ENCODE measurements around the gene COL17A1.
A peak's percentile ranks its signal among the peaks of the same experiment; 100 is the strongest.

COL17A1 gene

GRCh38 chr10:104084482-104085142 lies 1.1 kb downstream of the COL17A1 start:
- DNase-seq (ENCODE audit: low read depth) = no peak
- TF ChIP-seq, protein P1, sequence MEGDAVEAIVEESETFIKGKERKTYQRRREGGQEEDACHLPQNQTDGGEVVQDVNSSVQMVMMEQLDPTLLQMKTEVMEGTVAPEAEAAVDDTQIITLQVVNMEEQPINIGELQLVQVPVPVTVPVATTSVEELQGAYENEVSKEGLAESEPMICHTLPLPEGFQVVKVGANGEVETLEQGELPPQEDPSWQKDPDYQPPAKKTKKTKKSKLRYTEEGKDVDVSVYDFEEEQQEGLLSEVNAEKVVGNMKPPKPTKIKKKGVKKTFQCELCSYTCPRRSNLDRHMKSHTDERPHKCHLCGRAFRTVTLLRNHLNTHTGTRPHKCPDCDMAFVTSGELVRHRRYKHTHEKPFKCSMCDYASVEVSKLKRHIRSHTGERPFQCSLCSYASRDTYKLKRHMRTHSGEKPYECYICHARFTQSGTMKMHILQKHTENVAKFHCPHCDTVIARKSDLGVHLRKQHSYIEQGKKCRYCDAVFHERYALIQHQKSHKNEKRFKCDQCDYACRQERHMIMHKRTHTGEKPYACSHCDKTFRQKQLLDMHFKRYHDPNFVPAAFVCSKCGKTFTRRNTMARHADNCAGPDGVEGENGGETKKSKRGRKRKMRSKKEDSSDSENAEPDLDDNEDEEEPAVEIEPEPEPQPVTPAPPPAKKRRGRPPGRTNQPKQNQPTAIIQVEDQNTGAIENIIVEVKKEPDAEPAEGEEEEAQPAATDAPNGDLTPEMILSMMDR (conservative IDR thresholded peaks at IDR 0.05; ENCODE audit: low read depth, low read length) = no peak
- H3K4me3 ChIP-seq (ENCODE audit: low read length) = no peak overlapping the region

- DNase-seq (ENCODE audit: low read depth) = no peak
- no peak overlapping the region for H3K4me3 ChIP-seq (ENCODE audit: low read length)
- TF ChIP-seq, protein P1 (conservative IDR thresholded peaks at IDR 0.05; ENCODE audit: low read depth, low read length) = no peak
These were observed 3.7 kb downstream of the COL17A1 start for GRCh38 chr10:104081998-104082397.

DNA sequence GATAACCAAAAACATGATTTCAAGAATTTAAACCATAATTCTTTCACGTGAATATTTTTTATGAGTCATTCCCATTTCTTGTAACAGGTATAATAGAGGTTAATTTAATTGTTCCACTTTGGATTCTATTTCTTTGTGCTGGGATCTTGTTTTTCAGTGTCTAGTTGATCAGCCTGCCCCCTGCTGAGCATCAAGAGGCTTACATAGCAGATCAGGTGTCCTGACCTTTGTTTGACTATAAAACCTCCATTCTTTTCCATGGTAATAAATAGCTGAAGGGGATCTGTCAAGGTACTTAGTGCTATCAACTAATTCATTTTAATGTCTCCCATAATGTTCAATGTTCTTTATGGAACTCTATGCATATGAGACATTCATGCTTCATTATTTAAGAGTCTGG lies 4.9 kb downstream of the COL17A1 start:
- H3K4me3 ChIP-seq (ENCODE audit: low read length) = no peak overlapping the region
- DNase-seq (ENCODE audit: low read depth) = no peak
- TF ChIP-seq, protein P1 (conservative IDR thresholded peaks at IDR 0.05; ENCODE audit: low read depth, low read length) = peak; percentile 57

DNA sequence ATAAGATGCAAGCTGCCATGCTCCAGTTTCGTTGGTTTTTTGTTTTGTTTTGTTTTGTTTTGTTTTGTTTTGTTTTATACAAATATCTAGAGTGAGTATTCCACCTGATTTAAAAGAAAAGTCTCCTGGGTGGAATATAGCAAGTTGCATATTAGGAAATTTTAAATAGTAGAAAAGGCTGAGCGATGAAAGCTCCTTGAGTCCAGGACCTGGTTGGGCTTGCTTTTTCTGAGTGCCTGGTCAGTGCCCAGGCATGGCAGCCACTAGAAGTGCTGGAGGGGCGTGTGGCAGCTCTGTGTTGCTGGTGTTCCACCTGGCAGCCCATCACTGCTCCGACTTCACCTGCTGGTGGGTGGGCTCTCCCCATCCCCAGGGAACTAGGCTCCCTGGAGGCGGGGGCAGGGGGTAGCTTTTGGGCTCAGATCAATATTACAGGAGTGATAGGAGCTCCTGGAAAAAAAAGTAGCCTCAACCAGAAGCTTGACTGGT lies 8.0 kb downstream of the COL17A1 start:
- no peak for DNase-seq (ENCODE audit: low read depth)
- H3K4me3 ChIP-seq (ENCODE audit: low read length) = no peak overlapping the region
- TF ChIP-seq, protein P1 (conservative IDR thresholded peaks at IDR 0.05; ENCODE audit: low read depth, low read length) = no peak

- DNase-seq (ENCODE audit: low read depth) = no peak
These were observed 8.4 kb downstream of the COL17A1 start for GRCh38 chr10:104077247-104077646.

GRCh38 chr10:104076743-104077160 lies 8.9 kb downstream of the COL17A1 start:
- TF ChIP-seq, protein P1 (conservative IDR thresholded peaks at IDR 0.05; ENCODE audit: low read depth, low read length) = no peak
- peak; percentile 47 for DNase-seq (ENCODE audit: low read depth)
- no peak overlapping the region for H3K4me3 ChIP-seq (ENCODE audit: low read length)

More at GRCh38 chr10:104077247-104077646, 8.4 kb downstream of the COL17A1 start:
- H3K4me3 ChIP-seq (ENCODE audit: low read length) = no peak overlapping the region
- TF ChIP-seq, protein P1 (conservative IDR thresholded peaks at IDR 0.05; ENCODE audit: low read depth, low read length) = no peak

- DNase-seq (ENCODE audit: low read depth) = no peak
- H3K4me3 ChIP-seq (ENCODE audit: low read length) = no peak overlapping the region
- TF ChIP-seq, protein P1 (conservative IDR thresholded peaks at IDR 0.05; ENCODE audit: low read depth, low read length) = no peak
These were observed 11.2 kb downstream of the COL17A1 start for GRCh38 chr10:104074505-104074904.

All from retinal pigment epithelial cell (primary cell).